HEK293 (cell line): ENCODE measurements around the gene GLRA1.
"Not testable (repeated sequence)": the region's sequence is repeated elsewhere in the genome, so short reads cannot be mapped to it uniquely, and the experiment has no call there.

Experiments used
- CTCF ChIP-seq: fragments of 450-650 bp; formaldehyde crosslinking; IDR thresholded peaks from 2 replicates; pipeline ENCODE4 v1.5.1; 2016; ENCODE audit warnings: missing biosample characterization, missing genetic modification characterization
- ZNF677 ChIP-seq: fragments of 450-650 bp; IDR thresholded peaks from 2 replicates; pipeline ENCODE4 v1.5.0; 2018; ENCODE audit warnings: missing biosample characterization, mild to moderate bottlenecking, missing genetic modification characterization, moderate library complexity

DNA sequence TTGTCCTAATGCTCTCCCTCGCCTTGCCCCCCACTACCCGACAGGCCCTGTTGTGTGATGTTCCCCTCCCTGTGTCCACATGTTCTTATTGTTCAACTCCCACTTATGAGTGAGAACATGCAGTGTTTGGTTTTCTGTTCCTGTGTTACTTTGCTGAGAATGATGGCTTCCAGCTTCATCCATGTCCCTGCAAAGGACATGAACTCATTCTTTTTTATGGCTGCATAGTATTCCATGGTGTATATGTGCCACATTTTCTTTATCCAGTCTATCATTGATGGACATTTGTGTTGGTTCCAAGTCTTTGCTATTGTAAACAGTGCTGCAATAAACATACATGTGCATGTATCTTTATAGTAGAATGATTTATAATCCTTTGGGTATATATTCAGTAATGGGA is 31.2 kb downstream of the GLRA1 start:
- not testable (repeated sequence) for TF ChIP-seq ZNF677, CTCF (tag by site-specific recombination)
